NCI-H1436 treated with DMSO at 0.1 percent for 48 hours (cell line): ENCODE results near the gene EFCAB13.

Experiments
- DNase-seq: peaks from one replicate; lab custom pipeline; 2025; lab: John Stamatoyannopoulos, UW

Gene EFCAB13, protein sequence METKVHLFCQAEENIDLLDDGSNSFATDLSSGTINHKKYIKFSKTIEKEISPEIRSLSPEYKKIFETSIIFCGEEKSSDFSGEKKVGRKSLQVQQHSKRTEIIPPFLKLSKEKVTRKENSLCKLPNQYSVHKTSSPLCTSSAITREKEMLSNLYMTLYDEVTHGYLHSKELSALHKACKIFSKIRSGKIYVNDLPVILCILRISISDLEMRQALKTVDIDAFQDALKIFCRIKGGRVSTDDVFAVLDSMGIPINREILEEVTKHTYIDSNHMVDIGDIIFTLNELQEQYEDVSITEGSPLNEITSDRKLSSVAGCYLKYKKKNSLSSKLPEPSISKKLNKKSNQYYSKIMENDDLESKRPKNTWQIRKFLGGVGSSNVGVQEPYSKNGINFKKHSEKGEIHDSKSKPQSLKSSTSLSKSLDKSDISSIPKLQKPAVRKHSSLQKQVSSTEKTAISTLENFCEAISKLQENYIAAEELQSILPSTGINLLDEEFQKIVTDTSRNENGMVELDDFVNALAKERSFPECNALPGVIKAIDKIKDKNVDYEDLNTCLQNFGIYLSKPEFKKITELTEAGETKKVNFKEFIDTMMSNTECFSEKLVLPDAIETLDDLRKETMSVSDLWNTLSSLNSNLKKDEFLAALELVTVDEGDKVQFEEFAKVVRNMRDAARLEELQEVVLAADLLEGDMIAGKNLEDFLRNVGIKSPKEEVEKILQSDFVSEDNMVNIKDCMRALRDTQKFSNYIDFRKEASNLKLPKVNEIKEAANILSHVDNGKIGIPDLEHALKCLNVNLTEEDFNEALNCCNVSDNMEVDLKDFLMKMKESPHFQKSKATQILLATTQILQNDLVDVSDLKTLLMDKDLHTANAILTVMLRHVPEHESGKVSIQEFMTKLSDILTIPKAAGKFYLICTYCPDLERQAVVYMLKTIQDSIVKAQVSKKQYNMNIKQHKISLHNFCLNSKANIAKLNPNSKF

DNA sequence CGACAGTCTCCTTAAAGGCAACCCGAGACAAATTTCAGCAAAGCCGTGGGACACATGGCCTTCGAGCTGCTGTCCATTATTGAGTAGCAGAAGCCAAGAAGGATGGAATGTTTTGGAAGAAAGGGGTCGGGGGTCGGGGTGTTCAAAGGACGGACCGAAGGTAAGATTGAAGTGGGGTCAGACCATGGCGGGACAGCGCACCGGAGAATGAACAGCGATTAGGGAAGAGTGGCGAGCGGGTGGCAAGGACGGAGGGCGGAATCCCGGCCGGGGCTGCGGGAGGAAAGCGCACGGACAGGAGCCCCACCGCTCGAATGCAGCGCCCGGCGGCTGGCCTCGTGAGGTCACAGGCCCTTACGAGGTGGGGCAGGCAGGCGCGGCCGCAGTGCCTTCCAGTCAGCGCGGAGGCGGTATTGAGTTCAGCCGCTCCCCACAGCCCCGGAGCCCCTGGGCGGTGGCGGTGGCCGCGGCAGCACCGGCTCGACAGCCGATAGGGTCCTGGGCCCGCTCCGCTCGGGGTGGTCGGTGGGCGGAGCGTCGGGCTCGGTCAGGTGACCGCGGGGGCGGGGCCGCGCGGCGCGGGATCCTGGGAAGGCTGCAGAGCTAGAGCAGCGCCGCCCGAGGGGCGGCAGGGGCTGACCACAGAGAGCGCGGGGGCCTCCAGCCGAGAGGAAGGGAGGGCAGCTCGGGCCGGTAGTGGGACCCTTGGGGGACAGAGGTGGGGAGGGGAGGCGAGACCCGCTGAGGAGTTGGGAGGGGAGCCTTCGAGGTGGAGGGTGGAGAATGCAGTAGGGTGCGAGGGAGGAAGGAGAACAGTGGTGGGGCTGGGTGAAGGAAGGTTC, at the start of gene EFCAB13:
Gene EFCAB13 (plus strand): TSS at position 574 of the 842 bp plus-strand sequence. CDS start 4,399 bp downstream, outside the sequence.
- peak; percentile 64 for DNase-seq

DNA sequence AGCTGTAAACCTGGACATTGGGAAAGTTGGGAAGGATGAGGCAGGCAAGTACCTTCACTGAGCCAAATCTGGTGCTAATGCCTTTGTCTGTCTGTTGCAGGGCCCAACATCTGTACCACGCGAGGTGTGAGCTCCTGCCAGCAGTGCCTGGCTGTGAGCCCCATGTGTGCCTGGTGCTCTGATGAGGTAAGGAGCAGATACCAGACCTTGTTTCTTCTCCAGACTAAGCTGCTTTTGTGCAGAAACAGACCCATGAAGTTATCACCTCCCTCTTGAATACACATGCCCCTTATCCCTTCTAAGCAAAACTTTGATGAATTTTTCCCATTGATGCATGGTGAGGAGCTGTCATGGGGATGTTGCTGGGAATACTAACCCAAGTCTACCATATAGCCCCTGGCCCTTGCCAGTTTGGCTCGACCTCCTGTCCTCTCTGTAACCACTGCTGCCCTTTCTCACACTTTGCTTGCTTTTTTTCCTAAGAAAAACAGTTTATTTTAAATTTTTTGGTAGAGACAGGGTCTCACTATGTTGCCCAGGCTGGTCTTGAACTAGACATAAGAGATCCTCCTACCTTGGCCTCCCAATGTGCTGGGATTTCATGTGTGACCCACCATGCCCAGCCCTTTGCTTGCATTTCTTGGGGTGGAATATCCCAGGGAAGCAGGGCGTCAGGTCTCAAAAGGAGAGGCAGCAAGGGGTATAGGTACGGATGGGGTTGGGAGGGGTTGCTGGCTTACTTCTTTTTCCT, 49.3 kb upstream of the EFCAB13 start:
- no peak for DNase-seq

DNA sequence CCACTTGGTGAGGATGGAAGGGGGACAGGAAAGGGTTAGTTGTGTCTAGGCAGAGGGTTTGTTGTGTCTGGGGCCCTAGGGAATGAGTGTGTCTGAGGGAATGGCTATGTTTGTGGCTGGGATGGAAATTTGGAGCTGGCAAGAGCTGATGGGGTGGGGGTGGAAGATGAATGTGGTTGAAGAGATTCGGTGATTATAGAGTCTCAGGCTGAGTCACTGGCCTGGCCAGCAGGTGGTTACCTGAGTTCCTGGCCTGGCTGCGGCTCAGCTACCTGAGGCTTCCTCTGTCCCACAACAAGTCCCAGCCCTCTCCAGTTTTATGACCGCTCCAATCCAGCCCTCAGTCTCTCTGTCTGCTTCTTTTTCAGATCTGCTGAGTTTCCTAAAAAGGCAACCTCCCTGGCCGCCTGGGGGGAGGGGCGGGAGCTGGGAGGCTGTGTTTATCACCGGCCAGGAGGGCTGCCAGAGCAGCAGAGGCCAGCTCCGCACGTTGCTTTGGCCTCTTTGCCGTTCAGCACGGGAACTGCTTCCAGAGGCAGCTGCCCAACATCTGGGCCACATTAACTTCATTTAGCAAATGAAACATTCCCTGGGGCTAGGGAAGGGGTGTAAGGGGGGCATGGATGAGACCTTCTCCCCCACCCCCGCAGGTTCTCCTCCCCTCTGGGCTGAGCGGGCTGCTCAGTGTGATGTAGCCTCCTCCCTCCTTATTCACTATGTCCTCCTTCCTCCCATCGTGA, 48.3 kb upstream of the EFCAB13 start:
- no peak for DNase-seq

DNA sequence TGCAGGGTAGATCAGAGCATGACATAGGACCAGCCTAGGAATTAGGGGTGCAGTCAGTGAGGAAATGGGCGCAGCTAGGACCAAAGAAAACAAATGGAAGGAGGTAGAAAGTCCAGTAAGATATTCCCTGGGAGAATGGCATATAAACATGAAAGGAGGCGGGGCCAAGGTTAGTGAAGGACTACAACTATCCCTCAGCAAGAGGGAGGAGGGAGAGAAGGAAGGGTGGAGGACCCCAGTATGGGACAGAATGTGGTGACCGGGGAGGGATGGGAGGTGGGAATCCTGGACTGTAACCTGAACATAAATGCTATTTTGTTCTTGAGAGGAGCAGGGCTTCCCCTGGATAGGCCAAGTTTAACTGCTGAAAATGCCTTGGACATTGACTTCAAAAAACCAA, 47.3 kb upstream of the EFCAB13 start:
- no peak for DNase-seq

DNA sequence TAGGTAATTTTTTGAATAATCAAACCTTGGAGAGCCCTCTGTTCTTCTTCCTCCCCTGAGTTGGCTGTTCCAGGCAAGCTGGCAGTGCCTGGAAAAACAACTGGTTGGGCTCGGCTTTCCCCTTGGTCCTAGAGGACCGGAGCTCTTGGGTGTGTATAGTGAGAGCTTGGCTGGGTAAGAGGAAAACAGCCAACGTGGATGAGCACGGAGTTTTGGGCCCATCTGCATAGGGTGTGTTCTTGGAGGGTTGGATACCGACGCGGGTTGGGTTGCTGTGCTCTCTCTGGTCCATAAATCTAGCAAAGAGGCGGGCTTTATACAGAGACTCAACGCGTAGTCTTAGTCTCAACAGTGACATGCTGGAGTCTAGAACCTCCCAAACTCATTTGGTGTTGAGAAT, 46.9 kb upstream of the EFCAB13 start:
- no peak for DNase-seq

DNA sequence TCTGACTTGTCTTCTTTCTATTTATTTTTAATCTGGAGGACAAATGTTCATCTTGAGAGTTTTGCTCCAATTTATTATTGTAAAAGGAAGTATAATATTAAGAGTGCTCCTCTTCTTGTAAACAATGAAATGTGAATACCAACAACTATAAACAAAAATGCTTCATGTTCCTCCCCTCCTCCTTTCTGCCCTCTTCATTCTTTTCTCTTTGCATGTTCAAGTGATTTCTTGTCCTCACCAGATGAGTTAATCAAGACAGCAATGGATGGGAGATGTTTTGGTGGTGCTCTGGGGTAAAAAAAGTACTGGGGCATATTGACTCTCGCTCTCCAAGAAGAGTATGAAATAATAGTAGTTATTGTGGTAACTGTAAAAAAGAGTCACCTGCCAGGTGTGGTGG, 45.8 kb upstream of the EFCAB13 start:
- DNase-seq: no peak

DNA sequence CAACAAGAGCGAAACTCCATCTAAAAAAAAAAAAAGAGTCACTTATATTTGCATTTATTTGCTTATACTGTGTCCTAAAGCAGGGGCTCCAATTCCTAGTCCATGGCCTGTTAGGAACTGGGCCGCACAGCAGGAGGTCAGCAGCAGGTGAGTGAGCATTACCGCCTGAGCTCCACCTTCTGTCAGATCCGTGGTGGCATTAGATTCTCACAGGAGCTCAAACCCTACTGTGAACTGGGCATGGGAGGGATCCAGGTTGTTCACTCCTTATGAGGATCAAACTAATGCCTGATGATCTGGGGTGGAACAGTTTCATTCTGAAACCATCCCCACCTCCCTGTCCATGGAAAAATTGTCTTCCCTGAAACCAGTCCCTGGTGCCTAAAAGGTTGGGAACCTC, 45.2 kb upstream of the EFCAB13 start:
- no peak for DNase-seq

DNA sequence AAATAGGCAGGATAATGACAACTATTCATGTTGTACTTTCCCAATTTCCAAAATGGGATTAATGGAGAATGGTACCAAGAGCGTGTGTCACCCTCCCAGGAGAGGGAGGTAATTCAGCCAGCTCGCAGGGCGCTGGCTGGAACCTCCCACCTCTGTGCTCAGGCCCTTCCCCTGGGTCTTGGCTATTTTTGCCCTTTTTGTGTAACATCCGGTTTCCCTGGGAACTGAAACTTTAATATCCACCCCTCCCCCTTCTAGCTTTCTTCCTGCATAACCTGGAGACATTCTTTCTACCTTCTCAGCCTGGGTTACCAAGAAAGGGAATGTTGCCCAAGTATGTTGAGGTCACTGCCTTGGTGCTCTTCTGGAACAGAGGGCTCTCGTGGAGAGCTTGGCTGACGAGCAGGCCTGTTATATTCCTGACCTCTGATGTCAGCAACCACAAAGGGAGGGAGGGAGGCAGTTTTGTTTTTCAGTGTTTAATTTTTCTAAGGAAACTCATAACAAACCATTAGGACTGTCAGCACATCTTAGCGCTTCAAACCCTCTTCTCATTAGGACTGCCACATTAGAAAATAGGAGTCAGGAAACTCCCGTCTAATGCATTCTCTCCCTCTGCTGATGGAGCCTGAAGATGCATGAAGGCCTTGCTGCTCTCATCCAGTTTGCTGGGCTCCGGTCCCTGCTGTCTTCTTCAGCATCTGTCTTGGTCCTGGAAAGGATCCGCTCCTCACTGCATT, 44.5 kb upstream of the EFCAB13 start:
- no peak for DNase-seq

DNA sequence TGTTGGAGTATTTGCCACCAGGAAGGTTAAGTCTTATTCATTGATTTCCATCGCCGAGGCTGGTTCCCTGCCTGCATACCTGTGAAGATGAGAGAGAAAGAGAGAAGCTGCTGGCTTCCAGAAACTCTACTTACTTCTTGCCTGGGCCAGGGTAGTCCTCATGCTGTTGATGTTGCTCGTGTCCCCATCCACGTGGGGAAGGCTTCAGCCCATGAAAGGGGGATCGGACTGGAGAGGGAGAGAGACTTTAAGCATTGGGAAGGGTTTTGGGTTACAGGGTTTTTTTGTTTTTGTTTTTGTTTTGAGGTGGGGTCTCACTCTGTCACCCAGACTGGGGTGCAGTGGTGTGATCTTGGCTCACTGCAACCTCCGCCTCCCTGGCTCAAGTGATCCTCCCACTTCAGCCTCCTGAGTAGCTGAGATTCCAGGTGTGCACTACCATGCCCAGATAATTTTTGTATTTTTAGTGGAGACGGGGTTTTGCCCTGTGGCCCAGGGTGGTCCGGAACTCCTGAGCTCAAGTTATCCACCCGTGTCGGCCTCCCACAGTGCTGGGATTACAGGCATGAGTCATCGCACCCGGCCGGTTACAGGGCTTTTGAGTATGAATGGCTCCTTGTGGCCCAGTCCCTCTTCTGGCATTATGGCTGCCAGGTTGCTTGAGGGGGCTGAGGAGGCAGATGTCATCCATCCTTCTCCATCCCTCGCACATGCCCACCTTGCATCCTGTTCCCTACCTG, 43.5 kb upstream of the EFCAB13 start:
- DNase-seq: no peak

DNA sequence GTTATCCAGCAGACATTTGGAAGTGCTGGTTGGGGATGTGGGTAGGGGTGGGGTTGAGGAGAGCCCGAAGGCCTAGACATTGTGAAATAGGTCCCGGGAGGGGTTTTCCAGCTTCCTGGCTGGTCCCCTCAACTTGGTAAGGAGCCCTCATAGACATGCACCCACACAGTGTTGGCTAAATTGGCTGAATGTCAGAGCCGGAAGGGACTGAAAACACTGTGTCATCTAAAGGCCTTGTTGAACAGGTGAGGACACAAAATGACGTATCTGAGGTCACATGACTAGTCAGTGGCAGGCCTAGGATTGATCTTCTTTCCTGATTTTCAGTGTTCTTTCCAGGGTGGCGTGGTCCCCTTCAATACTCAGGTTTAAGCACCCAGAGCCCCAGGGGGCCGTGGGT, 42.5 kb upstream of the EFCAB13 start:
- DNase-seq: no peak

DNA sequence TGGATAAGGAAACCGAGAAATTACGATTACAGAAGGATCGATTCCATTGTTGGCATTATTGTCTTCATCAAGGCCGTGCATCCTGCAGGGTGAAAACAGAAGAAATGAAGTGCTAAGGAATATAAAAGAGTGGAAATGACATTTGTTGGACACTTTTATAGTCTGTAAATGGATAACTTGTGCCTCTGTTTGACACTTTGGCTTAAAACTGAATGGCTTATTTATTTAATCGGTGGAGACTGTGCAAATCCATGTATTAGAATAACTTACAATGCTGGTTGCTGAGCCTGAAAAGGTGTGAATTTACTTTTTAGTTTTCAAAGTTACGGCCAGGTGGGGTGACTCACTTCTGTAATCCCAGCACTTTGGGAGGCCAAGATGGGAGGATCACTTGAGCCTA, 38.8 kb upstream of the EFCAB13 start:
- DNase-seq: no peak

DNA sequence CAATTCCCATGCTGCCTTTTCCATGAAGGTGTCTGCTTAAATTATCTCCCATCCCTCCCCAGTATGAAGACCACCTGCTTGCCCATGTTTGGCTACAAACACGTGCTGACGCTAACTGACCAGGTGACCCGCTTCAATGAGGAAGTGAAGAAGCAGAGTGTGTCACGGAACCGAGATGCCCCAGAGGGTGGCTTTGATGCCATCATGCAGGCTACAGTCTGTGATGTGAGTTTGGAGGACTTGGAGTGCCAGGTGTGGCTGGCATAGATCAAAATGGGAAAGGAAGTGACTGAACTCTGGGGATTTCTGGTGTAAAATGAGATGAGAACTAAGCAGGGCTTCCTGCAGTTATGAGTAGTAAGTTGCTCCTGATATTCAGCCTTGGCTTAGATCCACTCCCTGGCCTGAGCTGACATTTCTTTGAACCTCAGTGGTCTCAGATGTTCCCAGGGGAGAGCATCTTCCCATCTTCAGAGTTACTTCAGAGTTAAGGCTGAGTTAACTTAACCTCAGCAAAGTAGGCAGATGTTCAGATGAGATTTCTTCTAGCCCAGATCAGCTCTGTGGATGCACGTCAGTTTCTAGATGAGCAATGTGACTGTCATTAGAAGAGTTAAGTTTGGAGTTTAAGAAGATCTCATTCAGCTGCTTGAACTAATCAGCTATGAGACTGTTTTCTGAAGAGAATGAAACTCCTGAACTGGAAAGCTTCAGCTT, 37.4 kb upstream of the EFCAB13 start:
- DNase-seq: no peak

DNA sequence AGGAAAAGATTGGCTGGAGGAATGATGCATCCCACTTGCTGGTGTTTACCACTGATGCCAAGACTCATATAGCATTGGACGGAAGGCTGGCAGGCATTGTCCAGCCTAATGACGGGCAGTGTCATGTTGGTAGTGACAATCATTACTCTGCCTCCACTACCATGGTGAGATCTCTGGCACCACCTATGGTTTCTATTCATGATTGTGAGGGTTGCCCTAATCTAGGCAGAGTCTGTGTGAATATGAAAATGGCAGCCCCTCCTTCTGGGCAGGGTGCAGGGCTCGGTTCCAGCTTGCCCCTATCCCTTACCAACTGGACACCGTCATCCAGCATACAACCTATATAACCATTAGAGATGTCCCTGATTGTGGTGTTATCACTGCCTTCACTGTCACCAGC, 36.7 kb upstream of the EFCAB13 start:
- DNase-seq: no peak

DNA sequence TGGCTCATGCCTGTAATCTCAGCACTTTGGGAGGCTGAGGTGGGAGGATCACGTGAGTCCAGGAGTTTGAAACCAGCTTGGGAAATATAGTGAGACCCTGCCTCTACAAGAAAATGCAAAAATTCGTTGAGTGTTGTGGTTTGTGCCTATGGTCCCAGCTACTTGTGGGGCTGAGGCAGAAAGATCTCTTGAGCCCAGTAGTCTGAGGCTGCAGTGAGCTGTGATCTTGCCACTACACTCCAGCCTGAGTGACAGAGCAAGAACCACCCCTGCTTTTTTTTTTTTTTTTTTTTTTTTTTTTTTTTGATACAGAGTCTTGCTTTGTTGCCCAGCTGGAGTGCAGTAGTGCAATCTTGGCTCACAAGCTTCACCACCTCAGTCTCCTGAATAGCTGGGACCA, 36.1 kb upstream of the EFCAB13 start:
- DNase-seq: no peak

DNA sequence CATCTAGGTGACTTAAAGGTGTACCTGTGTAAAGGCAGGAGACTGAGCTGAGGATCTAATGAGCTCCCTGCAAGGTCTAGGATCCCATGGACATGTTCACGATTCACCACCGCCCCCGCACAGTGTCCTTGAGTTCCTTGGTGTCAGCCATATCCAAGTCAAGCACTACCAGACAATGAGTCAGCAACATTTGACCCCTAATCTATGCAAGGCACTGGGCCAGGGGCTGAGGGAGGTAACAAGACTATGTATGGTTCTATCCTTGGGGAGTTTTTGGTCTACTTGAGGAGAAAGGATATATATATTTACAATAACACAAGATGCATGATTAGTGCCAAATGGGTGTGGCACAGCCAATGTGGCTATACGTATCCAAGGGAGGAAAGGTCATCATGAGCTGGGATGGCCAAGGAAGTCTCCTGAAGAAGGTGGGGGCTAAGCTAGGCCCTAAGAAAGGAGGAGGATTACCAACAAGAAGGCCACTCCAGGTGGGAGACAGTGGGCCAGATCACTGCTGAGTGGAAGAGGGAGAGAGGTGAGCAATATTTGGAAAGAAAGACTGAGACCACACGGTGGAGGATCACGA, 35.1 kb upstream of the EFCAB13 start:
- DNase-seq: no peak

DNA sequence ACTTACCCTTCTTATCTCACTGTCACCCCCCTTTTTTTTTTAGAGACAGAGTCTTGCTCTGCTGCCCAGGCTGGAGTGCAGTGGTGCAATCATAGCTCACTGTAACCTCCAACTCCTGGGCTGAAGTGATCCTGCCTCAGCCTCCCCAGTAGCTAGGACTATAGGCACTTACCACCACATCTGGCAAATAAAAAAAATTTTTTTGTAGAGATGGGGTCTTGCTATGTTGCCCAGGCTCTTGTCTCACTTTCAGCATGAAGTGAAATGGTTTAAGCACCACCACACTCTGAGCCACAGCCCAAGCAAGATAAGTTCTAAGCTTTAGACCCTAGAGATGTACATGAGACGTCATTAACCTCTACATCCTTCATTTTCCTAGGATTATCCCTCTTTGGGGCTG, 34.5 kb upstream of the EFCAB13 start:
- DNase-seq: no peak

DNA sequence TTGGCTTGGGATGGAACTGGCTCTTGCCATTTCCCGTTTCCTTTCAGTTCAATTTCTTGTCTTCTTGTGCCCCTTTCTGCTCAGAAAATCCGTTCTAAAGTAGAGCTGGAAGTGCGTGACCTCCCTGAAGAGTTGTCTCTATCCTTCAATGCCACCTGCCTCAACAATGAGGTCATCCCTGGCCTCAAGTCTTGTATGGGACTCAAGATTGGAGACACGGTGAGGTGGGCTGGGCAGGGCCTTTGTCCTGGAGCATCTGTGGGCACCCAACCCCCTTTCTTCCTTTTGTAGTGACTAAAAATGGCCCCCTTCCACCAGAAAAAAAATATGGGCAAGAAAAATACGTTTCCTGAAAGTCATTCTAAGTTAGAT, 32.9 kb upstream of the EFCAB13 start:
- no peak for DNase-seq

DNA sequence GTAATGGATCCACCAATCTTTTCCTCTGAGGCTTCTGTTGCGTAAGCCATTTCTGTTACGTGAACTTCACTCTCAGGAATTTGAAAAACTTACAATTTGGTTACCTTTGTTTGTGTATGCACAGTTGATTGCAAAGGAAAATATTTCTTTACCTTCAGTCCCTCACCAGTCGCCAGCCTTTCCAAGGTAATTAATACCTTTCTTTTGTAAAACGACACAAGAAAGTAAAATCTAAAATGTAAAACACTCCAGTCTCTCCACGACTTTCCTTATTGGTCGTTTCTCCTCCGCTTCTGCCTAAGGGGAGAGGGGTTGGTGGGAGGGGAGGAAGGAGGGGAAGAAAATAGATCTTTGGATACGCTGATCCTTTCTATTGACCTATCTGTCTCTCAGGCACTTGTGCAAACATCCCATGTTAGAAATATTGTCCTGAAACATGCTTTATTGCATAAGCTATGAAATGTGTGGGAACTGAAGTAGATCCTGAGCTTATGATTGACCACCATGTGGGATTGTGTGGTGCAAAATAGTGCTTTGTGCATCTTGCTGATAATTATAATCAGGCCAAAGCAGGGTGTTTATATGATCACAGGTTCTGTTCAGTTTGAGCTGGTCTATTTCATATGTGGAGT, 32.4 kb upstream of the EFCAB13 start:
- no peak for DNase-seq
